Retina (tissue), 1 donor: ENCODE results near the gene EBP.
A peak's percentile ranks its signal among the peaks of the same experiment; 100 is the strongest.
"Not testable (repeated sequence)": the region's sequence is repeated elsewhere in the genome, so short reads cannot be mapped to it uniquely, and the experiment has no call there.

Experiments used
- DNase-seq: peaks from one replicate; pipeline ENCODE4 v3.0.0-alpha.2; 2016

Gene EBP

DNA sequence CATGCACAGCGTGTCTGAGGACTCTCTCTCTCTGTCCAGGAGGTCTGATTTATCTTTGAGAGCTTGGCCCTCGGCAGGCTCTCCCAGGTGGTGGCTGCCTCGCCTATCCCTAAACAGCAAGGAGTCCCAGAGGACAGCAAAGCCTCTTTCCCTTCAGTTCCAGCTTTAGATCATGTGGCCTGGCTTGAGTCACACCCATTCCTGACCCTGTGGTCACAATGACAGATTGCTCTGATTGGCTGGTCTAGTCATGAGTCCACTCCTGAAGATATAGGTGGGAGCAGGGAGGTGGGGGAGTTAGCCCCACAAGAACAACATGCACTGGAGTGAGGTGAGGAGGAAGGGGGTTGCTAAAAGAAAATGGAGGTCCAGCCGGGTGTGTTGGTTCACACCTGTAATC, 24.9 kb upstream of the EBP start:
- DNase-seq, result no peak

DNA sequence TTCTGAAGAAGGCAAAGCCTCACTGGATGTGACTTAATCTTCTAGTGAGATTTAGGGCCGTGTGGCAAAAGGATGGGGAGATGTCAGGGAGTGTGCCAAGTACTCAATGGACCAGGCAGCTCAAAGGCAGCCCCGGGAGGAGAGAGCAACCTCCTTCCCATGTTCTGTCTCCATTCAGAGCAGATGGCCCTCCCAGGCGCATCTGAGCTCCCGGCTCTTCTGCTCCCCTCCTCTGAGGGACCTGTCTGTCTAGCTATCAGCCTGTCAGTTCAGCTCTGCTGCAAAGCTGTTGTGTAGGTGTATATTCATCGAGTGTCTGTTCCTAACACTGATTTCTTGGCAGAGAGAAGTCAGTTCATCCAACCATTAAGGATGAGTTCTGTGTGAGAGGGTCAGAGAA, 23.7 kb upstream of the EBP start:
- no peak for DNase-seq

DNA sequence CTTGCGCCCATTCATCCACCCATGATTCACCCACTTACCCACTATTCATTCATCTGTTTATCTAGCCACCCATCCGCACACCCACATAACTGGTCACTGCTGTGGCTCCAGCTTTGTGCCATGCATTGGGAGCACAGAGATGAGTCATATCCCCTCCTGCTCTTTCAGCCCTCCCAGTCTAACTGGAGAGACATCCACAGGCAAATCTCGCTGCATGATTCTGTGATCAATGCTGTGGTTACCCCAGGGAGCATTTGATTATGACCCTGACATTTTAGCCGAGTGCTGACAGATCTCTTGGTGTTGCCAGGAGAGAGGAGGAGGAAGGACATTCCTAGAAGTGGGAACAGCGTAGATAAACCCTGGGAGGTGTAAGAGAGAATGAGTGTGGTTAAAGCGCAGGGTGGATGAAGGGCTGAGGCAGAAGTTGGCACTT, 23.2 kb upstream of the EBP start:
- DNase-seq, result no peak

DNA sequence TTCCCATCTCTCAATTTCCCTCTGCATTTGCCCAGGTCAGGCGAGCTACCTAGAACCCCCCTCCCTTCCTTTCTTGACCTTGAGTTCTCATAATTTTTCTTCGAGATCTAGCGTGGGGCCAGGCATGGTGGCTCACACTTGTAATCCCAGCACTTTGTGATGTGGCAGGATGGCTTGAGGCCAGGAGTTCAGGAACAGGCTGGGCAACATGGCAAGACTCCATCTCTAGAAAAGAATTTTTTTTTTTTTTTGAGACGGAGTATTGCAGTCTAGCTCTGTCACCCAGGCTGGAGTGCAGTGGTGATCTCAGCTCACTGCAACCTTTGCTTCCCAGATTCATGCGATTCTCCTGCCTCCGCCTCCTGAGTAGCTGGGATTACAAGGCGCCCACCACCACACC, 17.3 kb upstream of the EBP start:
- no peak for DNase-seq

DNA sequence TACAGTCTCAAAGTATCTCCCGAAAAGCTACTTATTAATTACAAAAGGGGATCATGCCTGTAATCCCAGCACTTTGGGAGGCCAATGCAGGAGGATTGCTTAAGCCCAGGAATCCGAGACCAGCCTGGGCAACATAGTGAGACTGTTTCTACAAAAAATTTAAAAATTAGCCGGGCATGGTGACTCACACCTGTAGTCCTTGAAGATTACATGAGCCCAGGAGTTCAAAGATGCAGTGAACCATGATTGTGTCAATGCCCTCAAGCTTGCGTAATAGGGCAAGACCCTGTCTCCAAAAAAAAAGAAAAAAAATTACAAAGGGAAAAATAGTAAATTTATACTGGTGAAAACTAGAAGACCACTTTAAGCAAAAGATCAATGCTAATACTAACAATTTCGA, 16.1 kb upstream of the EBP start:
- DNase-seq, result no peak

DNA sequence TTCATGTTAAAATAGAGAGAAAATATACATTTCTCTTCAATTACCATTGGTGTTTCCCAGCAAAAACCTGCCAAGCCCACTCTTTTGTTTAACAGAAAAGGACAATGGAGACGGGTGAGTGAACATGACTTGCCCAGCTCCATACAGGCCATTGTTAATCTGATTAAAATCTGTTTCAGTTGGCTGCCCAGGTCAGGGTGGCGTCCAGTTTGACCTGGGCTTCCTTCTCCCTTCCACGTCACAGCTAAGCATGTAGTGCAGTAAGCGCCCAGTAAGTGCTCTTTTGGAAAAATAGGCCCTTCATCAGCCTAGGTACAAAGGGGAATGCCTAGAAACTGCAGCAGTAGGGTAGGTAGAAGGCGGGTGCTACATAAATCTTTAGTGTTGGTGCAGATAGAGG, 14.4 kb upstream of the EBP start:
- DNase-seq, result peak; percentile 28

DNA sequence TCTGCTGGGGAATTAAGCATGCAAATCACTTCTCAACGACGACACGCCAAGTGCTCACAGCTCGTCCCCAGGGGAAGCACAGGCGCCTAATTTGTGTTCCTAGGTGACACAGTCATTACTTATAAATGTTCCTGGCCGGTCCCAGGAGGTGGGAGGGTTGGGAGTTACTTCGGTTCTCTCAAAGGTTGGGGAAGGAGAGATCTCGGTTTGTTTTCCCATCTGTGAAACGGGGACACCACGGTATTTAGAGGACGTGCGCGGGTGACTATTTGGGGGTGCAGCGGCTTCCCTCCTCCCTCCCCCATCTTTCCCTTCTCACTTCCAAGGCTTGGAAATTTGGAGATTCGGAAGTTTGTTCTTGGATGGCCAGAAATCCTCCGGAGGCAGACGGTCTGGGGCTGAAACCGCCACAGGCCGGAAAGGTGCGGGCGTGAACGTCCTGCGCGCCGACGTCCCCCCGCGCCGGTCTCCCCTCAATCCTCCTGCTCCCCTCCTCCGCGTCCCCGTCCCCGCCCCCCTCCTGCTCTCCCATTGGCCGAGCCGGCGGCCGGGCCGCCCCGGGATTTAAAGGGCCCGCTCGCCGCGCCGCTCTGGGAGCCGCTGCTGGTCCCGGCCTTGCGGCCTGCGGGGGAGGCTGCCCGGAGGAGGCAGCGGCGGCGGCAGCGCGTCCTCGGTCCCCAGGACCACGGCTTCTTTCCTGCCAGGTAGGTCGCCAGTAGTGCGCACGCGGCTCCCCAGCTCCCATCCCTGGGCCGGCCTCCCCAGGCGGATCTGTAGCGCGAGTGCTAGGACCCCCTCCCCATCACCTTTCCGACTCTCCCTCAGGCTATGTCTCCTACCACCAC, 13.0 kb upstream of the EBP start, which contains the start of gene PORCN:
PORCN (plus strand) TSS at position 593 of the 845 bp plus-strand sequence. CDS start 829 bp downstream, outside the sequence.
- DNase-seq, result peak; percentile 71

DNA sequence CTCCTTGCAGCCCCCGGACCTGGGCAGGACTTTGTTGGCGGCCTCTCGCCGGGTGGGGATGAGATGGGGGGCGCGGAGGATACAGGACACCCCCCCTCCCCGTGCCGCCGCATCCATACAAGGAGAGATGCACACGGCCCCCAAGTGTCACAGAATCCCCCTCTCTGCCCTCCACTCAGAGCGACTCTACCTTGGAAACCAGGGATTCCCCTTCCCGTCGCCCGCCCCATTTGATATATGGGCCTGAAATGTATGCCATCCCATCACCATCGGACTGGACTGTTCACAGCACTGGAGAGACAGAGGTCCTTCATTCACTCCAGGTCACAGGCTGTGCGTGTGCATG, 12.4 kb upstream of the EBP start:
- no peak for DNase-seq

DNA sequence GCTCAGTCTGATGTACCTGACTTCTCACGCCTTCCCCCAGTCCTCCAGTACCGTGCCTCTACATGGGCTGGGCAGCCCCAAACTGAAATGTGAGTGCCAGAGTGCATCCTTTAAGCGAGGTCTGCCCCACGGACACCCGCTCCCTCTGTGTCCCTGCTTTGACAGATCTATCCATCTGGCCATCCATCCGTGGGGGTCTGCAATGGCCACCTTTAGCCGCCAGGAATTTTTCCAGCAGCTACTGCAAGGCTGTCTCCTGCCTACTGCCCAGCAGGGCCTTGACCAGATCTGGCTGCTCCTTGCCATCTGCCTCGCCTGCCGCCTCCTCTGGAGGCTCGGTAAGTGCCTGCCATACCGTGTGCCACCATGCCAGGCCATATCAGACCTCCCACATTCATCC, 12.0 kb upstream of the EBP start:
- peak; percentile 13 for DNase-seq

DNA sequence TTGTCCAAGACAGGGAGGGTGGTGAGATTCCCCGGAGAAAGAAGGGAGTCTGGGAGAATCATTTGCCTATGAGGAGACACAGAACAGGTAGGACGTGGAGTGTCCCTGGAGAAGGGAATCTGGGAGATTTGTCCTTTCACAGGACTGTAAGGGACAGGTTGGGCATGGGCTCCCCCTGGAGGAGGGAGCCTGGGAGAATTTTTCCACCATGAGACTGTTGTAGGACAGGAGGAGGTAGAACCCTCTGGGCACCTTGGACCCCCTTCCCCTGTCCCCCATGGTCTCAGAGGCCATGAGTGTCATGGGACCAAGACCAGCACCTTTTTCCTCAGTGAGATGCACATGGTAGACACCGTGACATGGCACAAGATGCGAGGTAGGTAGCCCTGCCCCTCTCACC, 10.0 kb upstream of the EBP start:
- DNase-seq, result no peak

DNA sequence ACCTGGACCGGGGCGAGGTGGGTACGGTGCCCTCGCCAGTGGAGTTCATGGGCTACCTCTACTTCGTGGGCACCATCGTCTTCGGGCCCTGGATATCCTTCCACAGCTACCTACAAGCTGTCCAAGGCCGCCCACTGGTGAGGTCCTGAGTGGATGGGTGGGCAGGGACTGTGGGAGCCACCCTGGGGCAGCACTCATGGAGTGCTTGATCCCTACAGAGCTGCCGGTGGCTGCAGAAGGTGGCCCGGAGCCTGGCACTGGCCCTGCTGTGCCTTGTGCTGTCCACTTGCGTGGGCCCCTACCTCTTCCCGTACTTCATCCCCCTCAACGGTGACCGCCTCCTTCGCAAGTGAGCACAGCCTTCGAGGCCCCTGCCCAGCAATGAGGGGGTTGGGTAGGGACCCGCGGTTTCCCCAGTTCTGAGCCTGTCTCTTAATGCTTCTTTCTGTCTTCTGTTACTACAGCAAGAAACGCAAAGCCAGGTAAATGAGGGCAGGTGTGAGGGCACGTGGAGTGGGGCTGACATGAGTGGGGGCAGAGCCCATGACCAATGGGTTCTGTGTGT, 9.2 kb upstream of the EBP start:
- no peak for DNase-seq

DNA sequence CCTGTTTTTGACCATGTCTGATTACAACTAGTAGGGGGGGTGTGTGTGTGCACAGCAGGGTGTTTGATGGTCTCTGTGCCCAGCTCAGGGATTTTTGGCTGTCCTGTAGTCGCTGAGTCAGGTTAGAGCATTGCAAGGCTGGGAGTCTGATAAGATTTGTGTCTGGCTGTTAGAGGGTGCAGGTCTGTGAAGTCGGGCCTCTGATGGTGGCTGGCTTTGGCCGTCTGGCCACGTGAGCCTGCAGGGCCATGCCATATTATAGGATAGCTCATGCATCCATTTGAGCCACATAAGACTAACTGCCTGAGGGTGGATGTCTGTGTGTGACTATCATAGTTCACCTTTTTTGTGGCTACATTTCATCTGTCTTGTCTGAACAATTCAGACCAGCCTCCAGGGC, 7.9 kb upstream of the EBP start:
- DNase-seq, result no peak

DNA sequence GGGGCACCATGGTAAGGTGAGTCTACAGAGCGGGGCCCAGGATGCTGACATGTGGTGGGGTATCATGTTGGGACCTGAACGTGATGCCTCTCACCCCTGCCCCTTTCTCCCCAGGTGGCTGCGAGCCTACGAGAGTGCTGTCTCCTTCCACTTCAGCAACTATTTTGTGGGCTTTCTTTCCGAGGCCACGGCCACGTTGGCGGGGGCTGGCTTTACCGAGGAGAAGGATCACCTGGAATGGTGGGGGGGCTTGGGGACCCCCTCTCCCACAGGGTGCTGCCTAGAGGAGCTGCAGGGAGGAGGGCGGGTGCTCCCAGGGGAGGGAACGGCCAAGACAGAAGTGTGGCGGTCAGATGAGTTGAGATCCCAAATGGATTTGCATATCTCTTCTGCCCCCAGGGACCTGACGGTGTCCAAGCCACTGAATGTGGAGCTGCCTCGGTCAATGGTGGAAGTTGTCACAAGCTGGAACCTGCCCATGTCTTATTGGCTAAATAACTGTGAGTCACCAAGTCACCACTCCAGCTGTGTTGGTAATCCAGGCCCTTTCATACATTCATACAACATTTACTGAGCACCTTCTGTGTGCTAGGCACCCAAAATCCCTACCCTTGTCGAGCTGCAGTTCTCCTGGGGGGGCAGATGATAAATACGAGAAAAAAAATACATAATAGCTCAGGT, 7.3 kb upstream of the EBP start:
- DNase-seq, result no peak

DNA sequence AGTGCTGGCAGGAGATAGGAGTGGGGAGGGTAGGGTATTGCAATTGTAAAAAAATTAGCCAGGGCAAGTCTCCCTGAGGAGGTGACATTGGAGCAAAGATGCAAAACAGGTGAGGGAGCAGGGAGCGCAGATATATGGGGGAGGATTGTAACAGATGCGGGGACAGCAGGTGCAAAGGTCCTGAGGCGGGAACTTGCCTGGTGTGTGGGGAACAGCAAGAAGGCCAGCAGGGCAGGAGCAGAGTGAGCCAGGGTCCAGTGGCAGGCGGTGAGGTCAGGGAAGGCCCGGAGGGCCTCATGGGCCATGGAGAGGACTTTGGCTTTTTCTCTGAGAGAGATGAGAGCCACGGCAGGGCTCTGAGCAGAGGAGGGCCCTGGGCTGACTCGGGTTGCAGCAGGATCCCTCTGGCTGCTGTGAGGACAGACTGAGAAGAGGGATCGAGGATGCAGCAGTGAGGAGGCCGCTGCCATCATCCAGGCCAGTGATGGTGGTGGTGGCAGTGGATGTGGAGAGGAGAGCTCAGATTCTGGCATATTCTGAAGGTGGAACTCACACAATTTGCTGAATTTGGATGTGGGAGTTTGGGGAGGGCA, 6.6 kb upstream of the EBP start:
- no peak for DNase-seq

DNA sequence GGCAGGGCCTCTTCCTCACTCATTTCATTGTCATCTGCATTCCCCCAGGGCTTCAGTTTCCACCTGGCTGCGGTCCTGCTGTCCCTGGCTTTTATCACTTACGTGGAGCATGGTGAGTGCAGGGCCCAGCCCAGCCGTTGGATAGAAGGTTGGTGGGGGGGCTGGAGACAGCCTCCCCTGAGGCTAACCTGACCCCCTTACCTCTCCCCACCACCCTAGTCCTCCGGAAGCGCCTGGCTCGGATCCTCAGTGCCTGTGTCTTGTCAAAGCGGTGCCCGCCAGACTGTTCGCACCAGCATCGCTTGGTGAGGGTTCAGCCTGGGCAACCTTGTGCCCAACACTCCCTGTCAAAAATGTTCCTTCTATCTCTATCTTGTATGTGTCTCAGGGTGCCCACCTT, 5.8 kb upstream of the EBP start:
- no peak for DNase-seq

DNA sequence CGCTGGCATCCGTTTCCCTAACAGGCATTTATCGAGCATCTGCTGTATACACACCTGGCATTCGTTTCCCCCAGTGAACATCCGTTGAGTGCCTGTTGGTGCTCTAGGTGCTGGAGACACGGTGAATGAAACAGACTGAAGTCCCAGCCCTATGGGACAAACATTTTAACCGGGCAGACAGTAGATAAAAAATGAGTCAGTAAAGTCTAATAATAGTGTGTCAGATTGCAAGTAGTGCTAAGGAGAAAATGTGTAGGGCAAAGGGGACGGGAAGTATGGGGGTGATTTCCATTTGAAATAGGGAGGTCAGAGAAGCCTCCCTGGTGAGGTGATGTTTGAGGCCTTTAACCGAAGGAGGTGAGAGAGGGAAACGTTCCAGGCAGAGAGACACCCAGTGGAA, 5.3 kb upstream of the EBP start:
- DNase-seq, result no peak

DNA sequence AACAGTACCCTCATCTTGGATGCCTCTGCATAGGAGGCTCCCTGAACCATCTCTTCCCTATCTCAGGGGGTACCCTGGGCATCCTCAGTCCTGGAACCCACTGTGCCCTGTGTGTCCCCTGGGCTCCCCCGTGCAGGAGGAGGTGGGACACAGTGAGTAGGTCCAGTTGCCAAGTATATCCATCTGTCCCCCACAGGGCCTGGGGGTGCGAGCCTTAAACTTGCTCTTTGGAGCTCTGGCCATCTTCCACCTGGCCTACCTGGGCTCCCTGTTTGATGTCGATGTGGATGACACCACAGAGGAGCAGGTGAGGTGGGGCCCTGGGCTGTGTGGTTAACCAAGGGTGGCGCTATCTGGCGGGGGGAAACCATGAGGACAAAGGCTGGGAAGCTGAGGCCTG, 4.6 kb upstream of the EBP start:
- no peak for DNase-seq

DNA sequence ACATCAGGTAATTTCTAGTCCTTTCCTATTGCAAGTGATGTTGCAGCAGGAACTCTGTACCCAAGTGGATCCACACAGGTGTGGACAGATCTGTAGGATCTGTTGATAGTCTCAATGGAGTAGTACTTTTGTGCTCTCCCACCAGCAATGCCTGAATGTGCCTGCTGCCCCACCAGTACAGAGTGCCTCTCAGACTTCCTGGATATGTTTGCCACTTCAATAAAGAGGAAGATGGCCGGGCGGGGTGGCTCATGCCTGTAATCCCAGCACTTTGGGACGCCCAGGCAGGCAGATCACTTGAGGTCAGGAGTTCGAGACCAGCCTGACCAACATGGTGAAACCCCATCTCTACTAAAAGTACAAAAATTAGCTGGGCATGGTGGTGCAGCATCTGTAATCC, 2.1 kb upstream of the EBP start:
- not testable (repeated sequence) for DNase-seq

DNA sequence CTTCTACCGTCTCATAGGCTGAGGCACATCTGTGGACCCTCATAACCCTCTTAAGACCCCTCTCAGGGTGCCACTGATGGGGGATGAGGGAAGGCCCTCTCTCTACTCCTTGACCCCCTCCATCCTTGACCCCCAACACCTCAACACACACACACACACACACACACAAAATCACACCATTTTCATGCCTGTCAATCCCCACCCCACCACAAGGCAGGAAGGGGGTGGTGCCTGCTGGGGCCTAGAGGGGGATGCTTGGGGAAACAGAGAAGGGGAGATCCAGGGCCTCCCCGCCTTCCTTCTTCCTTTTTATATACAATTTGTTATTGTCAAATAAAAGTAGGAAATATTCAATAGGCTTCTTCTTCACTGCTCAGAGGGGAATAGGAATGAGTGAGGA, 1.2 kb upstream of the EBP start:
- DNase-seq, result no peak

DNA sequence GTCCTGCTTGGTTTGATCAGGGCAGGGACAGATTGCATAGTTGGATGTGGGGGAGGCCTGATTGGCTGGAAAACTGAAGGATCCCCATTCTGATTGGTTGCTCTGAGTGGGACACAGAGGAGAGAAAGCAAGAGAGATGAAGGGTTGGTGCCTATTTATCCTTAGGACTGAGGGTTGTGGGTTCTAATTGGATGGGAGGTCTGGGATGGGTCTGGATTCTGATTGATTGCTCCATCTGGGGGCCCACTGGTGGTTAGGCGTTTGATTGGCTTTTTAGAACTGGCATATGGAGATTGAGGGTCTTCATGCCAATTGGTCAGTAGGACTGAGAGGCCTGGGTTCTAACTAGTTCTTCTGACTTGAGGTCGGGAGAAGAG, 644 bp upstream of the EBP start:
- no peak for DNase-seq

DNA sequence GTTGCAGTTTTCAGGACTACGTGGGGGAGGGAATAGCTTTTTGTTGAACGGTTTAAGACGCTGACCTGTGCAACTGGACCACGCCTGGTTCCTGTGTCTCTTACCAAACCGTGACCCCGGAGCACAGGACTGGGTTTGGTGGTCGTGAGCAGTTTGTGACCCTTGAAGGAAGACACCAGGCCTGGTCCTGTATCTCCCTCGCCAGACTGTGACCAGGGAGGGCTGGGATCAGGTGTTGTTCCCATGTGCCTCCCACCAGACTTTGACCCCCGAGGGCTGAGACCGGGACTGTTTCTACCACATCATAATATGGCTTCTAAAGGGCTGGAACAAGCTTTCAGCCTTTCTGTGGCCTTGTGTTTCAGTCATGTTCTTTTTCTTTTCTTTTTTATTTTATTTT, 683 bp downstream of the EBP start:
- no peak for DNase-seq

DNA sequence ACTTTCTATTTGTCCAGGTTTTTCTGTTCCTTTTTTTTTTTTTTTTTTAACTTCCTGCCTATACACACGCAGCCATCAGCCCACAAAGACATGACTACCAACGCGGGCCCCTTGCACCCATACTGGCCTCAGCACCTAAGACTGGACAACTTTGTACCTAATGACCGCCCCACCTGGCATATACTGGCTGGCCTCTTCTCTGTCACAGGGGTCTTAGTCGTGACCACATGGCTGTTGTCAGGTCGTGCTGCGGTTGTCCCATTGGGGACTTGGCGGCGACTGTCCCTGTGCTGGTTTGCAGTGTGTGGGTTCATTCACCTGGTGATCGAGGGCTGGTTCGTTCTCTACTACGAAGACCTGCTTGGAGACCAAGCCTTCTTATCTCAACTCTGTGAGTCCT, 2.1 kb downstream of the EBP start:
- no peak for DNase-seq

DNA sequence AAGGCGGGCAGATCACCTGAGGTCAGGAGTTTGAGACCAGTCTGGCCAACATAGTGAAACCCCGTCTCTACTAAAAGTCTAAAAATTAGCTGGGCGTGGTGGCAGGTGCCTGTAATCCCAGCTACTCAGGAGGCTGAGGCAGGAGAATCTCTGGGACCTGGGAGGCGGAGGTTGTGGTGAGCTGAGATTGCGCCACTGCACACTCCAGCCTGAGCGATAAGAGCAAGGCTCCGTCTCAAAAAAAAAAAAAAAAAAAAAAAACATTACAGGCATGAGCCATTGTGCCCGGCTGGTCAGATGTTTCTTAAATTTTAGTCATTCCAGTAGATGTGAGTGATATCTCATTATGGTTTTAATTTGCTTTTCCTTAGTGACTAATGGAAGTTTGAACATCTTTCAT, 4.2 kb downstream of the EBP start:
- not testable (repeated sequence) for DNase-seq

DNA sequence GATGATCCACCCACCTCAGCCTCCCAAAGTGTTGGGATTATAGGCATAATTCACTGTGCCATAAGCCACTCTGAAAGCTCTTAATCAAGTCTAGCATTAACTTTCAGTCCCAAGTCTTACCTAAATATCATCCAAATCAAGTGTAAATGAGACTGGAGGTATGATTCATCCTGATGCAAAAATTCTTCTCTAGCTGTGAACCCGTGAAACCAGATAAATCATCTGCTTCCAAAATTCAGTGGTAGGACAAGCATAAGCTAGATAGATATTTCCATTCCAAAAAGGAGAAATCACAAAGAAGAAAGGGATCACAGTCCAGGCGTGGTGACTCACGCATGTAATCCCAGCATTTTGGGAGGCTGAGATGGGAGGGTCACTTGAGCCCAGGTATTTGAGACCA, 9.1 kb downstream of the EBP start:
- no peak for DNase-seq
